Suprapubic skin (tissue), 4 donors: ENCODE data around the gene EIPR1. TPM values are rescaled to one million over a fixed set of nuclear protein-coding genes. Genes with fewer than 3 reads are reported as not detected.
"Not testable (repeated sequence)": the region's sequence is repeated elsewhere in the genome, so short reads cannot be mapped to it uniquely, and the experiment has no call there.

Source experiments
- DNase-seq, 2 donors: peaks; one replicate each; pipeline ENCODE4 v3.0.0-alpha.2; 2019; ENCODE audit warnings: low spot score in 2 of 2
- H3K27ac ChIP-seq: fragments of 200-600 bp; sonication (generic); one replicate; pipeline ENCODE4 v1.5.1; 2019
- H3K27me3 ChIP-seq: fragments of 200-600 bp; sonication (generic); one replicate; pipeline ENCODE4 v1.5.1; 2019
- H3K36me3 ChIP-seq: fragments of 200-600 bp; sonication (generic); one replicate; pipeline ENCODE4 v1.5.1; 2019
- H3K4me1 ChIP-seq: fragments of 200-600 bp; sonication (generic); one replicate; pipeline ENCODE4 v1.5.1; 2019
- H3K4me3 ChIP-seq: fragments of 200-600 bp; sonication (generic); one replicate; pipeline ENCODE4 v1.5.1; 2019; ENCODE audit warnings: mild to moderate bottlenecking
- H3K9me3 ChIP-seq: fragments of 200-600 bp; sonication (generic); one replicate; pipeline ENCODE4 v1.5.1; 2019
- CTCF ChIP-seq, 2 donors: fragments of 200-600 bp in 1 of 2; fragments of 450-650 bp in 1 of 2; sonication (generic) in 1 of 2; IDR thresholded peaks; one replicate each; pipeline ENCODE4 v1.5.1; 2016 to 2019; ENCODE audit warnings: antibody characterized with exemption in 2 of 2, mild to moderate bottlenecking in 1 of 2, moderate library complexity in 1 of 2
- EP300 ChIP-seq: sonication (generic); formaldehyde crosslinking; IDR thresholded peaks from one replicate; pipeline ENCODE4 v1.6.1; 2017; ENCODE audit warnings: antibody characterized with exemption
- POLR2A ChIP-seq, 2 donors: fragments of 450-650 bp; IDR thresholded peaks; one replicate each; pipeline ENCODE4 v1.6.1; 2017; ENCODE audit warnings: antibody characterized with exemption in 2 of 2, mild to moderate bottlenecking in 2 of 2, moderate library complexity in 2 of 2
- POLR2AphosphoS5 ChIP-seq, 3 donors: sonication (generic); formaldehyde crosslinking; IDR thresholded peaks; one replicate each; pipeline ENCODE4 v1.6.1; 2017; ENCODE audit warnings: antibody characterized with exemption in 3 of 3
- WGBS: methylation state at CpG from one replicate; pipeline ENCODE4 v1.1.5; 2018; 5-methylcytosine and 5-hydroxymethylcytosine counted together
- total RNA-seq, 4 donors: library from RNA; depleted of rRNA; stranded (reverse); fragments of >200 nt; gene quantifications; one replicate each; pipeline ENCODE4 v1.1.0, GENCODE V29; 2016

Gene EIPR1
- total RNA-seq, 4 donors from 2014 or later, result 29.0 to 37.5 (median 30.7) TPM

GRCh38 chr2:3201281-3201680, 176.3 kb downstream of the EIPR1 start:
- Histone ChIP-seq H3K27ac (no peak overlapping the region), H3K4me3 (no peak overlapping the region), H3K36me3 (peaks cover 10% of the 10 kb centered on the region), H3K27me3 (no peaks in the 10 kb centered on the region), H3K9me3 (no peaks in the 10 kb centered on the region), H3K4me1 (no peaks in the 10 kb centered on the region)
- DNase-seq, result no peak
- WGBS, result 98% methylated on average over 12 of the region's 12 CpGs
- no peak for TF ChIP-seq POLR2A (IDR thresholded peaks at IDR 0.05)
- TF ChIP-seq CTCF (IDR thresholded peaks at IDR 0.05), result no peak
- no peak for TF ChIP-seq EP300
- TF ChIP-seq POLR2AphosphoS5 (IDR thresholded peaks at IDR 0.05), result no peak

- Histone ChIP-seq H3K9me3 (no peaks in the 10 kb centered on the region), H3K4me1 (no peaks in the 10 kb centered on the region), H3K36me3 (peaks cover 8% of the 10 kb centered on the region), H3K27me3 (no peaks in the 10 kb centered on the region), H3K4me3 (no peak overlapping the region), H3K27ac (no peak overlapping the region)
- 61% methylated on average over 13 of the region's 14 CpGs for WGBS
- DNase-seq, result no peak
- TF ChIP-seq POLR2A (IDR thresholded peaks at IDR 0.05) (no peak), EP300 (no peak), POLR2AphosphoS5 (IDR thresholded peaks at IDR 0.05) (no peak), CTCF (IDR thresholded peaks at IDR 0.05) (no peak)
These were observed 177.1 kb downstream of the EIPR1 start for GRCh38 chr2:3200420-3200939.

GRCh38 chr2:3199627-3200345, 177.8 kb downstream of the EIPR1 start:
- Histone ChIP-seq H3K4me1 (no peaks in the 10 kb centered on the region), H3K27me3 (no peaks in the 10 kb centered on the region), H3K27ac (no peak overlapping the region), H3K36me3 (peaks cover 7% of the 10 kb centered on the region), H3K4me3 (no peak overlapping the region), H3K9me3 (no peaks in the 10 kb centered on the region)
- WGBS, result 77% methylated on average over 12 of the region's 12 CpGs
- no peak for DNase-seq
- TF ChIP-seq POLR2AphosphoS5 (IDR thresholded peaks at IDR 0.05) (no peak), CTCF (IDR thresholded peaks at IDR 0.05) (no peak), EP300 (no peak), POLR2A (IDR thresholded peaks at IDR 0.05) (no peak)

- H3K27ac ChIP-seq, H3K9me3 ChIP-seq, H3K27me3 ChIP-seq, H3K4me3 ChIP-seq, DNase-seq, H3K4me1 ChIP-seq: not testable (repeated sequence)
- peaks cover 13% of the 10 kb centered on the region for H3K36me3 ChIP-seq
- 91% methylated on average over 10 of the region's 10 CpGs for WGBS
These were observed 178.9 kb downstream of the EIPR1 start for GRCh38 chr2:3198671-3199192.

GRCh38 chr2:3198119-3198518, 179.5 kb downstream of the EIPR1 start:
- 99% methylated on average over 10 of the region's 11 CpGs for WGBS
- Histone ChIP-seq H3K9me3 (no peaks in the 10 kb centered on the region), H3K4me3 (no peak overlapping the region), H3K36me3 (peaks cover 18% of the 10 kb centered on the region), H3K27me3 (no peaks in the 10 kb centered on the region), H3K4me1 (no peaks in the 10 kb centered on the region), H3K27ac (no peak overlapping the region)
- no peak for TF ChIP-seq POLR2AphosphoS5 (IDR thresholded peaks at IDR 0.05)
- no peak for TF ChIP-seq EP300
- no peak for TF ChIP-seq CTCF (IDR thresholded peaks at IDR 0.05)
- no peak for TF ChIP-seq POLR2A (IDR thresholded peaks at IDR 0.05)
- no peak for DNase-seq
